ENCODE data around the gene PRR22. TPM values are rescaled to one million over a fixed set of nuclear protein-coding genes. Genes with fewer than 3 reads are reported as not detected.

Gene PRR22
- total RNA-seq, 1 experiment from 2014 or later, result 6.3 TPM

DNA sequence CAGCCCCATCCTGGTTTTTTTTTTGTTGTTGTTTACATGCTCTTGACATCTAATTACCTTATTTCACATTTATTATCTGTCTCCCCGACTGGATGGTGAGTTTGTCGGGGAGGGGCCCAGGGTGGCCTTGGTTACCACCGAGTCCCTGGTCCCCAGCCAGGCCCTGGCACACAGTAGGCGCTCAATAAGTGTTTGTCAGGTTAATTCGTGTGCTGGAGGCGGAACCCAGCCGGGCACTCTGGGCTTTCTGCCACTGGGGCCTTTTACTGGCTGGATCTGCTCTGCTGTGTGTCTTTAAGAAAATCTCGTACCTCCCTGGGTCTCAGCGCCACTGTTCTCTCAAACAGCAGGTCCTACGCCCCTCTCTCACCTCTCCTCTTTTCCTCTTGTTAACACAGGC lies 24.9 kb upstream of the PRR22 start:
- CTCF ChIA-PET, result interaction anchor here (0.6 kb wide), 1 partner anchor 365 kb away, joined by 3 read pairs; no protein-coding TSS in a partner anchor
- H3K4me1 Mint-ChIP-seq (ENCODE audit: low read depth, unreplicated experiment), result no peaks in the 10 kb centered on the region
- H3K9me3 Mint-ChIP-seq (ENCODE audit: low read depth, unreplicated experiment), result no peaks in the 10 kb centered on the region
- peaks cover 8% of the 10 kb centered on the region for H3K36me3 Mint-ChIP-seq (ENCODE audit: insufficient read depth, unreplicated experiment)
- no peaks in the 10 kb centered on the region for H3K27me3 Mint-ChIP-seq (ENCODE audit: unreplicated experiment)
- no peak for DNase-seq
- H3K4me3 Mint-ChIP-seq (ENCODE audit: low read depth, unreplicated experiment), result no peak overlapping the region
- TF ChIP-seq CTCF (IDR thresholded peaks at IDR 0.05; ENCODE audit: unreplicated experiment), result no peak
- intact Hi-C loops (cut with micrococcal nuclease; ENCODE audit: unreplicated experiment), result no loop called here
- BruUV-seq (replicated peaks), result no TSS peak
- H3K27ac Mint-ChIP-seq (ENCODE audit: unreplicated experiment), result no peak overlapping the region

GRCh38 chr19:5809053-5809452 lies 24.5 kb upstream of the PRR22 start:
- Mint-ChIP-seq H3K4me3 (ENCODE audit: low read depth, unreplicated experiment) (no peak overlapping the region), H3K27me3 (ENCODE audit: unreplicated experiment) (no peaks in the 10 kb centered on the region), H3K27ac (ENCODE audit: unreplicated experiment) (no peak overlapping the region), H3K36me3 (ENCODE audit: insufficient read depth, unreplicated experiment) (peaks cover 12% of the 10 kb centered on the region), H3K4me1 (ENCODE audit: low read depth, unreplicated experiment) (no peaks in the 10 kb centered on the region), H3K9me3 (ENCODE audit: low read depth, unreplicated experiment) (no peaks in the 10 kb centered on the region)
- CTCF ChIA-PET, result interaction anchor here (0.6 kb wide), 2 partner anchors 50 to 366 kb away, joined by 3 to 6 read pairs; no protein-coding TSS in a partner anchor
- TF ChIP-seq CTCF (IDR thresholded peaks at IDR 0.05; ENCODE audit: unreplicated experiment), result no peak
- no TSS peak for BruUV-seq (replicated peaks)
- DNase-seq, result no peak
- intact Hi-C loops (cut with micrococcal nuclease; ENCODE audit: unreplicated experiment), result no loop called here

GRCh38 chr19:5808120-5808816 lies 23.7 kb upstream of the PRR22 start:
- H3K27ac Mint-ChIP-seq (ENCODE audit: unreplicated experiment), result no peak overlapping the region
- intact Hi-C loops (cut with micrococcal nuclease; ENCODE audit: unreplicated experiment), result no loop called here
- no peak for TF ChIP-seq CTCF (IDR thresholded peaks at IDR 0.05; ENCODE audit: unreplicated experiment)
- no peak overlapping the region for H3K4me3 Mint-ChIP-seq (ENCODE audit: low read depth, unreplicated experiment)
- H3K36me3 Mint-ChIP-seq (ENCODE audit: insufficient read depth, unreplicated experiment), result peaks cover 16% of the 10 kb centered on the region
- DNase-seq, result no peak
- H3K27me3 Mint-ChIP-seq (ENCODE audit: unreplicated experiment), result no peaks in the 10 kb centered on the region
- H3K4me1 Mint-ChIP-seq (ENCODE audit: low read depth, unreplicated experiment), result no peaks in the 10 kb centered on the region
- BruUV-seq (replicated peaks), result no TSS peak
- CTCF ChIA-PET, result interaction anchor here (0.6 kb wide), 1 partner anchor 56 kb away, joined by 3 read pairs; no protein-coding TSS in a partner anchor
- H3K9me3 Mint-ChIP-seq (ENCODE audit: low read depth, unreplicated experiment), result no peaks in the 10 kb centered on the region

- H3K27me3 Mint-ChIP-seq (ENCODE audit: unreplicated experiment), result peaks cover 13% of the 10 kb centered on the region
- H3K4me1 Mint-ChIP-seq (ENCODE audit: low read depth, unreplicated experiment), result no peaks in the 10 kb centered on the region
- TF ChIP-seq CTCF (IDR thresholded peaks at IDR 0.05; ENCODE audit: unreplicated experiment), result no peak
- no peaks in the 10 kb centered on the region for H3K9me3 Mint-ChIP-seq (ENCODE audit: low read depth, unreplicated experiment)
- H3K4me3 Mint-ChIP-seq (ENCODE audit: low read depth, unreplicated experiment), result no peak overlapping the region
- no peak overlapping the region for H3K27ac Mint-ChIP-seq (ENCODE audit: unreplicated experiment)
- intact Hi-C loops (cut with micrococcal nuclease; ENCODE audit: unreplicated experiment), result no loop called here
- DNase-seq, result no peak
- BruUV-seq (replicated peaks), result no TSS peak
- H3K36me3 Mint-ChIP-seq (ENCODE audit: insufficient read depth, unreplicated experiment), result peaks cover 16% of the 10 kb centered on the region
- CTCF ChIA-PET, result no interaction called here
These were observed 22.4 kb upstream of the PRR22 start for GRCh38 chr19:5806905-5807304.

All from Calu3 (cell line).